HG03103 (cell line): ENCODE data around the gene HAGHL.
"Not testable (repeated sequence)": the region's sequence is repeated elsewhere in the genome, so short reads cannot be mapped to it uniquely, and the experiment has no call there.

Experiments used
- ATAC-seq: cut with Tn5 transposase; IDR thresholded peaks from one replicate; pipeline ENCODE4 v1.9.1; 2021; ENCODE audit warnings: low read depth; ENCODE audit not compliant: unreplicated experiment

The HAGHL gene

DNA sequence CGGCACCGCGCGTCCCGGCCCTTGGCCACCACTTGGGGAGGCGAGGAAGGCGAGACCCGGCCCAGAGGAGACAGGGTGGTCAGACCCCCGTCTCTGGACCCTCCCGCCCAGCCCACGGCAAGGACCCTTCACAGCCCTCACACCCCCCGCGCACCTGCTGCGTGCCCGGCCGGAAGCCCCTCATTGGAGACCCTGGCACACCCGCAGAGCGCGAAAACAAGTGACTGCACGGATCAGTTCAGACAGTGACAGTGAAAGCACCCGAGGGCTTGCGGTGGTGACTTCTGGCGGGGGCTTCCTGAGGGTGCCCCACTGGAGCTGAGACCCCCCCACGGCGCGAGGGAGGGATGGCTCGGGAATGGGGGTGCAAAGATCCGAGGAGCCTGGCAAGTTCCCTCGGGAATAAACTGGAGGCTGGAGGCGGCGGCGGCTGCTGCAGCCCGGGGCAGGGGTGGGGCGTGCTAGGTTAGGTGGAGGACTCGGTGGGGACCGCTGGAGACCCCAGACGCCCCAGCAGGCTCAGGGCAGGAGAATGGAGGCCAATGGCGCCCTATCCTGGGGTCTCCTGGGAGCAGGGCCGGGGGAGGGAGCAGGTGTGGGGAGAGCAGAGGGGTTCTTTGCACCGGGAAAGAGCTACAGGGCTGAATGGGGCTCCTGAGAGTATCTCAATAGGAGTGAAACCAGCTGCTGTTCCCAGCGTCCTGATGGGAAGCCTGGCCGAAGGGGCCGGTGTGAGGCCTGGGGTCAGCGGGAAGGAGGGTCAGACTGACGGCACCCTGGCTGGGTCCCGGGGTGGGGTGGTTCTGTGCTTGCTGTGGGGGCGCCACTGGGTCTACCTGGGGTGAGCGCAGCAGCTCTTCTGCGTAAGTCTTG is 20.5 kb upstream of the HAGHL start:
- ATAC-seq = no peak

DNA sequence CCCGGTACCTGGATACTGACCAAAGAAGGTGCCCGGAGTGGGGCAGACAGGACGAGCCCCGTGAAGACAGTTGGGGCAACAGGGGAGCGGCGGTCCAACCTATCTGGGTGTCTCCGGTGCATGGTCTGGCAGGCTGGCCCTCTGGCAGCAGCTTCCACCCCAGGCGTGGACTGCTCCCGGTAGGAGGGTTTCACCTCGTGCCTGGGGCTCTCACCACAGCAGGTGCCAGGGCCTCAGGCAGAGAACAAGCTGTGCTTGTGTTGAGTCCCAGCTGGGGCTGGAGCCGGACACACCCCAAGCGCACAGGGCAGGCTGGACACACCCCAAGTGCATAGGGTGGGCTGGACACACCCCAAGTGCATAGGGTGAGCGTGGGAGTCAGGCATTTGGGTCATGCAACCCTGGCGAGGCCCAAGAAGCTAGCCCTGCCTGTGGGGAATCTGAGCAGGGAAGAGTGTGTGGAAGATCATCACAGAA is 19.8 kb upstream of the HAGHL start:
- no peak for ATAC-seq

DNA sequence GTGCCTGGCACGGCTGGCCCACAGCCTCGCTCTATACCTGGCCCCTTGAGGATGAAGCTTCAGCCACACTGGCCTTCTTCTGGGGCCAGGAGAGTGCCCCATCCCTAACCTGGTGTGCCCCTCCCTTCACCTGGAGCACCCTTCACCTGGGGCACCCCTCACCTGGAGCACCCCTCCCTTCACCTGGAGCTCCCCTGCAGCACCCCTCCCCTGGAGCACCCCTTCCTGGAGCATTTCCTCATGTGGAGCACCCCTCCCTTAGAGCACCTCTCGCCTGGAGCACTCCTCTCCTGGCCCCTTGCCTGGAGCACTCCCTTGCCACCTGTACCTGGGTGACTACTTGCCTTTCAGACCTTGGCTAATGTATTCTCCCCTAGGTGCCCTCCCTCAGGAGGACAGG is 18.9 kb upstream of the HAGHL start:
- no peak for ATAC-seq

- ATAC-seq = no peak
Measured at GRCh38 chr16:708959-709358, 17.9 kb upstream of the HAGHL start.

GRCh38 chr16:709566-710499 is 17.1 kb upstream of the HAGHL start:
- no peak for ATAC-seq

DNA sequence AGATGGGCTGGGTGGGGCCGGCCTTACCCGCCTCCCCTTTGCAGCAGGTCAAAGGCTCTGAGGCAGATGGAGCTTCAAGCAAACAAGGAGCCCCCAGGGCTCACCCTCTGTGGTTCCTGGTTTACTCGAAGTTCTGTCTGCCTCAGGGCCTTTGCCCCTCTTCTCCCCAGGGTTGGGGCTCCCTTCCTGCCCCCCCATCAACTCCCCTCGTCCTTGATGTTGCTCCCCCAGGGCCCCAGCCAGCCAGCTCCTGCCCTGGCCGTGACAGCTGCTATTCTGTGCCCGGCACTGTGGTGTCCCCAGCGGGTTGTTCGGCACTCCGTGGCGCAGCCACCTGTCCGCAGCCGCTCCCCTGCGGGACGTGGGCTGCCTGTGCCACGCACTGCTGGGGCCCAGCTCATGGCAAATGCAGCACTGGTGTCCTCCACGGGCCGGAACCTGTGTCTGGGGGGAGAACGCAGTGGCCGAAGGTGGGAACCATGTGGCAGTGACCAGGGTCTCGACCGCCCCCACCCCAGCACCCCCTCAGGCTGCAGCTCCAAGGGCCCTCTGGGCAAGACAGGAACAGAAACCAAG is 16.3 kb upstream of the HAGHL start:
- no peak for ATAC-seq

GRCh38 chr16:711084-711483 is 15.8 kb upstream of the HAGHL start:
- no peak for ATAC-seq

DNA sequence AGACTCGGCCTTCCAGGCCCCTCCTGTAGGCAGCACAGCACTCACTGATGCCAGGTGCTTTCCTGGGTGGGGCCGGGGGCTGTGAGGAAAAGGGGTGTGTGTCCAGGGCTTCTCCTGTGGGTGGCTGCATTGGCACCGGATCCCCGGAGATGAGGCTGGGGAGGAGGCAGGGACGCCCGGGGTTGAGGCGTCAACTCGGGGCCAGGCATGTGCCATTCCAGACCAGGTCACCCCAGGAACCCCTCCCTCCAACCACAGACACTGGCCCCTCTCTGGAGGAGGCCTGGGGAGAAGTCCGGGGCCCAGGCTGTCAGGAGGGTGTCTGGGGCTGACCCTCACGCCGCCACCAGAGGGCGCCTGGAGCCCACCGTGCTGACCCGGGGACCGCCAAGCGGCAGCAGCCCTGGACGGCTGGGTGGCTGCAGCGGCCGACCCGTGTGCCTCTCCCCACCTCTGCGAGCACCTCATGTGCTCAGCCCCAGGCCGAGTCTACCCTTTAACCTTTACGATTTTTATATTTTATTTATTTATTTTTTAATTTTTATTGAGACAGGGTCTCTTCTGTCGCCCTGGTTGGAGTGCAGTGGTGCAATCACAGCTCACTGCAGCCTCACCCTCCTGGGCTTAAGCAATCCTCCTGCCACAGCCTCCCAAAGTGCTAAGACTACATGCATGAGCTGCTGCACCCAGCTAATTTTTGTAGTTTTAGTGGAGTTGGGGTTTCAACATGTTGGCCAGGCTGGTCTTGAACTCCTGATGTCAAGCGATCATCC is 15.2 kb upstream of the HAGHL start:
- ATAC-seq = no peak

DNA sequence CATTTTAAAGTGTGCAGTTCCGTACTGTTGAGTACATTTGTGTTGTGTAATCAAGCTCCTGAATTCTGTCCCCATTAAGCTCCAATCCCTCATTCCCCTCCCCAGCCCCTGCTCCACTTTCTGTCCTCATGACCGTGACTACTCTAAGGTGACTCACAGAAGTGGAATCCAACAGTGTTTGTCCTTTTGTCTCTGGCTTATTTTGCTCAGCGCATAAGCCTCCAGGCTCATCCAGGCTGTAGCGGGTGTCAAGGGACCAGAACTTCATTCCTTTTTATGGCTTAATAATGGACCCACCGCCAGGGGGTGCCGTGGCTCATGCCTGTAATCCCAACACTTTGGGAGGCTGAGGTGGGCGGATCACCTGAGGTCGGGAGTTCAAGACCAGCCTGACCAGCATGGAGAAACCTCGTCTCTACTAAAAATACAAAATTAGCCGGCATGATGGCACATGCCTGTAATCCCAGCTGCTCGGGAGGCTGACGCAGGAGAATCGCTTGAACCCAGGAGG is 14.1 kb upstream of the HAGHL start:
- not testable (repeated sequence) for ATAC-seq

DNA sequence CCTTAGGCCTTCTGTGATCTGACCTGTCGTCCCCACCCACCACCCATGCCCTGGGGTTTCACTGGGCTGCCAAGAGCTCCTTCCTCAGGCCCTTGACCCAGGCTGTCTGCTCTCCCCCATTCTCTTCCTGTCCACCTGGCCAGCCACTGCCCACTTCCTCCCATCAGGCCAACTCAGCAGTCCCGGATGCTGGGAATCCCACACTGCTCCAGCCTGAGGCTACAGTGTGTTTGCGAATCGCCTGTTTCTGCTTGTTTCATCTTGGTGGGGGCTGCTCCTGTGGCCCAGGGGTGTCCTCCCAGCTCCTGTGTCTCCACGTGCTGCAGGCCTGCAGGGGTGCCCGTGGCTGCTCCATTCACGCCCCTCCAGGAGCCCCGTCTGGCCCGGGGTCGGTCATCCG is 12.8 kb upstream of the HAGHL start:
- no peak for ATAC-seq

DNA sequence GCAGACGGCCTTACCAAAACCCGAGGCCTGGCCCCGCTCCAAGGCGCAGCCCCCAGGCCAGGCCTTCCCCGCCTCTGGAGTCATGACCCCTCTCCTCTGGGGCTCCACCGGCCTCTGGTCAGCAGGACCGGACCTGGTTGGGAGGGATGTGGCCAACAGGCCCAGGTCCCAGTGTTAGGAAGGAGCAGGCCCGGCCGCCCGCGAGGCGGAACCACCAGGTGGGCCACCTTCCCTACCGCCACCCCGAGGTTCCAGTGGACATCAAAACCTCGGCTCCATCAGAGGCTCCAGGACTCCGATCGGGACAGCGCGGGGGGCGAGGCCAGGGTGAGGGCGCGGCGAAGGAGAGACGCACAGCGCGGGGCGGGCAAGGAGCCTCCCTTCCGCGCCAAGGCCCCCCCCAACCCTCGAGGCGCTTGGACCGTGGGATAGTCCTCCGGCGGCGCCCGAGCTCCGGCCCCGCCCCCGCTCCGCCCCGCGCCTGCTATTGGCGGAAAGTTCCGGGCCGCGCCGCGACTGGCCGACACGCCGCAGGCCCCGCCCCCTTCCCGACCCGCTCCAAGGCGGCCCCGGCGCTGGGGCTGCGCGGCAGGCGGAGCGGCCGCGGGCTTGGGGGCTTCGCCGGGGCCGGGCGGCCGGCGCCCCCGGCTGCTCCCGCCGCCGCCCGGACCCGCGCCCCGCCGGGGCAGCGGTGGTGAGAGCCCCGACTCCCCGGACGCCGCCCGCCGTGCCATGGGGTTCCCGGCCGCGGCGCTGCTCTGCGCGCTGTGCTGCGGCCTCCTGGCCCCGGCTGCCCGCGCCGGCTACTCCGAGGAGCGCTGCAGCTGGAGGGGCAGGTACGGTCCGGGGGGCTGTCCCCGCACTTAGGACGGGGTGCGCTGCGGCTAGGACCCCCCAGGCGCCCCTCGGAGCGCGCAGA is 12.1 kb upstream of the HAGHL start, which contains the start of gene METRN:
Gene METRN (plus strand): TSS at position 561 of the 919 bp plus-strand sequence. CDS start 172 bp downstream, at position 733.
- ATAC-seq = no peak

DNA sequence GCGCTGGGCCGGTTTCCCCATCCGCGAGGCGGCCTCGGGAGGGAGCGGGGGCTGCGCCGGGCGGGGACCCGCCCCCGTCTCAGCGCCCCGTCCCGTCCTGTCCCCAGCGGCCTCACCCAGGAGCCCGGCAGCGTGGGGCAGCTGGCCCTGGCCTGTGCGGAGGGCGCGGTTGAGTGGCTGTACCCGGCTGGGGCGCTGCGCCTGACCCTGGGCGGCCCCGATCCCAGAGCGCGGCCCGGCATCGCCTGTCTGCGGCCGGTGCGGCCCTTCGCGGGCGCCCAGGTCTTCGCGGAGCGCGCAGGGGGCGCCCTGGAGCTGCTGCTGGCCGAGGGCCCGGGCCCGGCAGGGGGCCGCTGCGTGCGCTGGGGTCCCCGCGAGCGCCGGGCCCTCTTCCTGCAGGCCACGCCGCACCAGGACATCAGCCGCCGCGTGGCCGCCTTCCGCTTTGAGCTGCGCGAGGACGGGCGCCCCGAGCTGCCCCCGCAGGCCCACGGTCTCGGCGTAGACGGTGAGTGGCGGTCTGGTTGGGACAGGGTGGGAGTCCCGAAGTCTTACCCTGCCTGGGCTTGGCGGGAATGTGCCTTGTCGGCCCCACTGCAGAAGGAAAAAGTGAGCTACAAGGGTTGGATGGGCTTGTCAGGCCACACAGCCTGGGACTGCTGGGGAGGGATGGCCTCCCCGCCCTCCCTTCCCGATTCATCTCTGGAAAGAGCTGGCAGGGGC is 11.3 kb upstream of the HAGHL start:
- ATAC-seq = no peak

DNA sequence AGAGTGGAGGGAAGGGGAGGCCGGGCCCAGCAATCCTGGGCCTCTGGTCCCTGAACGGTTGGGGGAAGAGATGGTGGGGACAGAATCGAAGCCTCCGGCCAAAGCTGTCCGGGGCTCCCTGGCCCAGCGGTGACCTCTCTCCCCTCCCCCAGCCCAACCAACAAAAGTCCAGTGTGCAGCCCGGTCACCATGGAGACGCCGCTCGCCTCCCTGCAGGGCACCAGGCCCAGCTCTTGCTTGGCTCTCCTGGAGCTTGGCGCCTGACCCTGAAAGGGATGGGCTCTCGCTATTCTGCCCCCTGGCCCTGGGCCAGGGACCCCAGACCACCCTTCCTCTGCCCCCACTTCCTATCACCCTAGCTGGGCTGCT is 10.7 kb upstream of the HAGHL start:
- no peak for ATAC-seq

DNA sequence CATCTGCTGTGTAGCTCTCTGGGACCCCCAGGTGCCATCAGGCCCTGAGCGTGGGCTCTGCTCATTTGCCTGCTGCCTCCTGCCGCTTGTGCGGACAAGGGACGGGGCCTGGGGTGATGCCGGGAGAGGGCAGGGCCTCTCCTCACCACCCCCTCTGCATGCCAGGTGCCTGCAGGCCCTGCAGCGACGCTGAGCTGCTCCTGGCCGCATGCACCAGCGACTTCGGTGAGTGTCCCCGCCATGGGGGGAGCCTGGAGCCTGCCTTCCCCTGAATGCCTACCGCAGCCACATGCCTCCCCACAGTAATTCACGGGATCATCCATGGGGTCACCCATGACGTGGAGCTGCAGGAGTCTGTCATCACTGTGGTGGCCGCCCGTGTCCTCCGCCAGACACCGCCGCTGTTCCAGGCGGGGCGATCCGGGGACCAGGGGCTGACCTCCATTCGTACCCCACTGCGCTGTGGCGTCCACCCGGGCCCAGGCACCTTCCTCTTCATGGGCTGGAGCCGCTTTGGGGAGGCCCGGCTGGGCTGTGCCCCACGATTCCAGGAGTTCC is 10.1 kb upstream of the HAGHL start:
- no peak for ATAC-seq

DNA sequence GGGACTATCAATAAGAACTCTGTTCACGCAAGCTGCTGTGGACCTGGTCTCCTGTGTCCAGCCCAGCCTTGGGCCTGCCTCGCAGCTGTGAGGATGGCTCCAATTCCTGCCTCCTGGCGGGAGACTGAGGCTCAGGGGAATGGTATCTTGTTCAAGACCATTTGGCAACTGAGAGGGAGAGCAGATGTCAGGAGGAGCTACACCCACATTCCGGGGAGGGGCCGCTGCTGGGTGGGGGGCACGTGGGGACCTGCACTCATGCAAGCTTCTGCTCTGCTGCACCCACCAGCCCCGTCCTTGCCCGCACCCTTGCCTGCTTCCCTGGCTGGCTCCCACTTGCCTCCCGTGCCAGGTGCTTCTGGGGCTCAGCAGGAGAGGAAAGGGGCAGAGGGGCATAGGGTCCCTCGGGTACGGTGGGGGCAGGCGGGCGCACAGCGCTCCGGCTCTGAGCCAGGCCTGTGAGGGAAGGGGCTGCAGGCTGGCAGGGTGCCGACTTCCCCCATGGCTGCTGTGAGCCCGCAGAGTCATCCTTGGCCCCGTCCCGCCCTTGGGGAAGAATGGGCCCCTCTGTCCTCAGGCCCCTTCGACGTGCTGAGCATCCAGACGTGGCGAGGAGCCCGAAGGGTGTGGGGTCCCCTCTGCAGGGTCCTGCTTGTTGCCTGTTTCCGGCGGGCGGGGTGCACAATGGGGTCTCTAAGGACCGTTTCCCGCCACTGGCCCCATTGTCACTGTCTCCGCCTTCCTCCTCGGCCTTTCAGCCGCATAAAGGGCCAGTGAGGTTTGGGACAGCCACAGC is 9.3 kb upstream of the HAGHL start:
- ATAC-seq = no peak

DNA sequence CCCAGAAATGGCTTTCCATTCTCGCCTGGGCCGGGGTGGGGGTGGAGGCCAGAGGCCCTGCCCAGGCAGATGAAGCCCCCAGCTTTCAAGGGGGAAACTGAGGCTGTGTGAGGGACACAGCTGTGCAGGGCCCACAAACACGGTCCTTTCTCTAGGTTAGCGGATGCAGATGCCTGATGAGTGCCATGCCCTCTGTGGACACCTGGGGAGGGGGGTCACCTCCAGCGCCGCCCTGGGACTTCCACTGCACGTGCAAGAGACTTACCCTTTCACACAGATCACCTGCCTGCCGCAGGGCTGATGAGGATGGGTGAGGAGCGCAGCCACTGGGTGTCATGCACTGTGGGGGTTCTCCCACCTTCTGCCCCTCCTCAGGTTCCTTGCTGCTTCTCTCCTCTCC is 8.5 kb upstream of the HAGHL start:
- ATAC-seq = no peak

GRCh38 chr16:718922-719321 is 8.0 kb upstream of the HAGHL start:
- ATAC-seq = no peak
